Trophoblast cell (in vitro differentiated cells and primary cell): ENCODE data around the gene COL4A5.

Experiments
- DNase-seq, 2 donors: peaks; one replicate each; pipeline ENCODE4 v3.0.0-alpha.2; 2016
- H2AFZ ChIP-seq: 2 replicates; pipeline ENCODE4 v1.6.1; 2013; ENCODE audit warnings: low read length, moderate library complexity, mild to moderate bottlenecking; ENCODE audit not compliant: insufficient read depth, poor library complexity
- H2AK5ac ChIP-seq: 2 replicates; pipeline ENCODE4 v1.6.1; 2013; ENCODE audit warnings: mild to moderate bottlenecking, low read length
- H2BK120ac ChIP-seq: 2 replicates; pipeline ENCODE4 v1.6.1; 2013; ENCODE audit warnings: low read length, mild to moderate bottlenecking, moderate library complexity; ENCODE audit not compliant: insufficient read depth, poor library complexity
- H2BK12ac ChIP-seq: 2 replicates; pipeline ENCODE4 v1.6.1; 2013; ENCODE audit warnings: mild to moderate bottlenecking, low read length, moderate library complexity
- H2BK5ac ChIP-seq: 2 replicates; pipeline ENCODE4 v1.6.1; 2013; ENCODE audit warnings: low read length, low read depth, moderate library complexity, mild to moderate bottlenecking; ENCODE audit not compliant: poor library complexity
- H3K14ac ChIP-seq: 2 replicates; pipeline ENCODE4 v1.6.1; 2013; ENCODE audit warnings: mild to moderate bottlenecking, low read length
- H3K18ac ChIP-seq: 2 replicates; pipeline ENCODE4 v1.6.1; 2013; ENCODE audit warnings: mild to moderate bottlenecking, low read length
- H3K23ac ChIP-seq: 2 replicates; pipeline ENCODE4 v1.6.1; 2013; ENCODE audit warnings: low read length
- H3K27ac ChIP-seq: 2 replicates; pipeline ENCODE4 v1.5.1; 2013; ENCODE audit warnings: low read depth, mild to moderate bottlenecking, inconsistent platforms, low read length, moderate library complexity
- H3K27me3 ChIP-seq: 2 replicates; pipeline ENCODE4 v1.6.1; 2013; ENCODE audit warnings: inconsistent platforms, mild to moderate bottlenecking, low read length, moderate library complexity; ENCODE audit not compliant: insufficient read depth
- H3K36me3 ChIP-seq, 2 experiments: 1 replicate in 1 of 2; 2 replicates in 1 of 2; pipeline ENCODE4 v1.6.1; 2013; ENCODE audit warnings: low read length in 2 of 2, mild to moderate bottlenecking in 2 of 2, moderate library complexity in 1 of 2; ENCODE audit not compliant: insufficient read depth in 2 of 2, control insufficient read depth in 1 of 2
- H3K4ac ChIP-seq: 2 replicates; pipeline ENCODE4 v1.6.1; 2013; ENCODE audit warnings: low read depth, mild to moderate bottlenecking, low read length, moderate library complexity
- H3K4me1 ChIP-seq, 2 experiments: 1 replicate in 1 of 2; 2 replicates in 1 of 2; pipeline ENCODE4 v1.6.1; 2013; ENCODE audit warnings: low read length in 2 of 2, mild to moderate bottlenecking in 2 of 2, moderate library complexity in 1 of 2; ENCODE audit not compliant: insufficient read depth in 2 of 2, control insufficient read depth in 1 of 2
- H3K4me2 ChIP-seq: 2 replicates; pipeline ENCODE4 v1.6.1; 2013; ENCODE audit warnings: inconsistent platforms, mild to moderate bottlenecking, low read length, moderate library complexity
- H3K4me3 ChIP-seq: 2 replicates; pipeline ENCODE4 v1.5.1; 2013; ENCODE audit warnings: mild to moderate bottlenecking, low read depth, low read length, inconsistent platforms
- H3K79me1 ChIP-seq: one replicate; pipeline ENCODE4 v1.6.1; 2013; ENCODE audit warnings: low read length
- H3K79me2 ChIP-seq: 2 replicates; pipeline ENCODE4 v1.6.1; 2013; ENCODE audit warnings: low read length, mild to moderate bottlenecking; ENCODE audit not compliant: control insufficient read depth, insufficient read depth, poor library complexity
- H3K9ac ChIP-seq: 2 replicates; pipeline ENCODE4 v1.6.1; 2013; ENCODE audit warnings: mild to moderate bottlenecking, low read length
- H3K9me3 ChIP-seq: 2 replicates; pipeline ENCODE4 v1.6.1; 2013; ENCODE audit warnings: low read depth, mild to moderate bottlenecking, control low read depth, inconsistent platforms, low read length; ENCODE audit not compliant: insufficient read depth
- H4K12ac ChIP-seq: 2 replicates; pipeline ENCODE4 v1.6.1; 2013; ENCODE audit warnings: low read depth, mild to moderate bottlenecking, low read length, moderate library complexity
- H4K8ac ChIP-seq: 2 replicates; pipeline ENCODE4 v1.6.1; 2013; ENCODE audit warnings: low read depth, mild to moderate bottlenecking, low read length, moderate library complexity
- H4K91ac ChIP-seq: one replicate; pipeline ENCODE4 v1.6.1; 2013; ENCODE audit warnings: low read depth, mild to moderate bottlenecking, low read length, moderate library complexity
- WGBS: extraction: QIAGEN DNeasy Blood & Tissue Kit; methylation state at CpG from one replicate; pipeline ENCODE4 v1.1.7; 2013; ENCODE audit warnings: missing lambda C conversion rate; ENCODE audit not compliant: insufficient read length, insufficient coverage; ENCODE audit errors: extremely low coverage; 5-methylcytosine and 5-hydroxymethylcytosine counted together

COL4A5 gene

GRCh38 chrX:108584617-108585211, 145.1 kb downstream of the COL4A5 start:
- peak; percentile 17 to 58 for DNase-seq
- no peaks in the 10 kb centered on the region for H3K79me2 ChIP-seq
- H3K4me1 ChIP-seq, result no peaks in the 10 kb centered on the region
- H3K4me3 ChIP-seq, result no peak overlapping the region
- no peak overlapping the region for H4K91ac ChIP-seq
- no peak overlapping the region for H2BK5ac ChIP-seq
- no peak overlapping the region for H2AK5ac ChIP-seq
- H3K4me2 ChIP-seq, result no peak overlapping the region
- H3K23ac ChIP-seq, result no peak overlapping the region
- H3K27me3 ChIP-seq, result no peaks in the 10 kb centered on the region
- no peak overlapping the region for H3K27ac ChIP-seq
- no peak overlapping the region for H2BK12ac ChIP-seq
- H3K14ac ChIP-seq, result no peak overlapping the region
- no peak overlapping the region for H2AFZ ChIP-seq
- no CpG with 5 or more reads among the region's 2 CpGs for WGBS
- H3K79me1 ChIP-seq, result no peaks in the 10 kb centered on the region
- H3K9me3 ChIP-seq, result no peaks in the 10 kb centered on the region
- no peak overlapping the region for H4K12ac ChIP-seq
- H4K8ac ChIP-seq, result no peak overlapping the region
- H3K36me3 ChIP-seq, result peaks cover 0 to 3% of the 10 kb centered on the region in 2 experiments
- H3K9ac ChIP-seq, result no peak overlapping the region
- H3K4ac ChIP-seq, result no peak overlapping the region
- no peak overlapping the region for H3K18ac ChIP-seq
- H2BK120ac ChIP-seq, result no peak overlapping the region

DNA sequence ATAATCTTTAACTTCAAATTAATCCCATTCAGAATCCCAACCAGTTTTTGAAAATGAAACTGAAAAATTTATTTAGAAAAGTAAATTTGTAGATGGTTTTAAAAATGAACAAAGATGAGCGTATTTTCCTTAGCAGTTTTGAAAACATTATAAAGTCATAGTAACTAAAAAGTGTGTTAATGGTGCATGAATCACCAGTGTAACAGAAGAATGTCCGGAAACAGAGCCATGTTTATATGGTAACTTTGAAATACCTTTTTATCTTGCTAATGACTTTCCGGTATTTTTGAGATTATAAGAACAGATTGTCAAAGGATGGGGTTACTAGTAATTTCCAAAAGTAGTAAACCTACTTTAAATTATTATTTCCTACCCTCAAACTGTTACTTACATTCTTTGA, 150.9 kb downstream of the COL4A5 start:
- no peak overlapping the region for H3K14ac ChIP-seq
- no peak overlapping the region for H4K8ac ChIP-seq
- no peaks in the 10 kb centered on the region for H3K9me3 ChIP-seq
- H2BK5ac ChIP-seq, result no peak overlapping the region
- no peak overlapping the region for H4K12ac ChIP-seq
- no peak overlapping the region for H3K4ac ChIP-seq
- H4K91ac ChIP-seq, result no peak overlapping the region
- no peaks in the 10 kb centered on the region for H3K27me3 ChIP-seq
- H3K36me3 ChIP-seq, result peaks cover 2 to 3% of the 10 kb centered on the region in 2 experiments
- no CpG with 5 or more reads among the region's 3 CpGs for WGBS
- no peak overlapping the region for H3K18ac ChIP-seq
- no peak overlapping the region for H2BK120ac ChIP-seq
- H3K79me1 ChIP-seq, result no peaks in the 10 kb centered on the region
- H2BK12ac ChIP-seq, result no peak overlapping the region
- no peak overlapping the region for H3K4me3 ChIP-seq
- no peaks in the 10 kb centered on the region for H3K79me2 ChIP-seq
- H3K4me1 ChIP-seq, result no peaks in the 10 kb centered on the region
- no peak overlapping the region for H3K27ac ChIP-seq
- H2AFZ ChIP-seq, result no peak overlapping the region
- no peak overlapping the region for H3K9ac ChIP-seq
- H2AK5ac ChIP-seq, result no peak overlapping the region
- no peak overlapping the region for H3K23ac ChIP-seq
- peak; percentile 1 to 61 for DNase-seq
- no peak overlapping the region for H3K4me2 ChIP-seq

DNA sequence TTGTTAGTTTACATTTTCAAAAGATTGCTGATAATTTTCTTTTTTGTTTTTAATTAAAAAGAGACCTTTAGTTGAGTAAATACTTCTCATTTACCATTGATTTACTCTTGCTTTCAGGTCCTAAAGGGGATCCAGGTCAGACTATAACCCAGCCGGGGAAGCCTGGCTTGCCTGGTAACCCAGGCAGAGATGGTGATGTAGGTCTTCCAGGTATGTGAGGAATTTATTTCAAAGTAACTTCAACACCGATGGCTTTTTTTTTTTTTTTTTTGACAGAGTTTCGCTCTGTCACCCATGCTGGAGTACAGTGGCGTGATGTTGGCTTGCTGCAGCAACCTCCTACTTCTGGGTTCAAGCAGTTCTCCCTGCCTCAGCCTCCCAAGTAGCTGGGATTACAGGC, 161.6 kb downstream of the COL4A5 start:
- WGBS, result no CpG with 5 or more reads among the region's 4 CpGs
- H4K8ac ChIP-seq, result no peak overlapping the region
- H3K18ac ChIP-seq, result no peak overlapping the region
- no peak overlapping the region for H3K23ac ChIP-seq
- peaks cover 2 to 3% of the 10 kb centered on the region in 2 experiments for H3K36me3 ChIP-seq
- H3K9ac ChIP-seq, result no peak overlapping the region
- no peak overlapping the region for H2BK12ac ChIP-seq
- no peaks in the 10 kb centered on the region for H3K9me3 ChIP-seq
- H3K27me3 ChIP-seq, result no peaks in the 10 kb centered on the region
- no peak overlapping the region for H3K27ac ChIP-seq
- H3K79me2 ChIP-seq, result no peaks in the 10 kb centered on the region
- no peak overlapping the region for H2AFZ ChIP-seq
- H2AK5ac ChIP-seq, result no peak overlapping the region
- H3K4ac ChIP-seq, result no peak overlapping the region
- H3K79me1 ChIP-seq, result no peaks in the 10 kb centered on the region
- DNase-seq, result peak; percentile 7 to 54
- H2BK120ac ChIP-seq, result no peak overlapping the region
- no peaks in the 10 kb centered on the region for H3K4me1 ChIP-seq
- no peak overlapping the region for H3K4me2 ChIP-seq
- H4K91ac ChIP-seq, result no peak overlapping the region
- H3K14ac ChIP-seq, result no peak overlapping the region
- no peak overlapping the region for H3K4me3 ChIP-seq
- H4K12ac ChIP-seq, result no peak overlapping the region
- no peak overlapping the region for H2BK5ac ChIP-seq

DNA sequence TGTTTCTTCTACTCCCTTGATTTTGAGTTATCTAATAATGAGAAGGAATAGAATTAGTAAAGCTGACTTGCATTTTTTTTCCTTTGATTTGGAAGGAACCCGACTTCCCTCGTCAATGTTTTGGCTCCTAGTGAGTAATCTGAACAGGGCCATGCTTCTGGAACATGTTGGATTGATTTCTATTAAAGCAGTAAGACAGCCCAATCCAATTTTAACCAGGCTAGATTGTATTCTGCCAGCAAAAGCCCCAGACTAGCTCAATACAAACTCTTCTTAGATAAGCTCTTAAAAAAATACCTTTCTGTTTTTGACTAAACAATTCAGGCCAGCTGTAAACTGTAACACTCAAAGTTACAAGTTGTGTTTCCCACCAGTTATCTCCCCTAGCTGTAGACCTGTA, 170.5 kb downstream of the COL4A5 start:
- no peak overlapping the region for H2BK120ac ChIP-seq
- H2AK5ac ChIP-seq, result no peak overlapping the region
- no peak overlapping the region for H2BK12ac ChIP-seq
- no peak overlapping the region for H4K91ac ChIP-seq
- H3K18ac ChIP-seq, result no peak overlapping the region
- DNase-seq, result no peak
- peaks cover 2 to 4% of the 10 kb centered on the region in 2 experiments for H3K36me3 ChIP-seq
- H3K23ac ChIP-seq, result no peak overlapping the region
- no peak overlapping the region for H2AFZ ChIP-seq
- no peak overlapping the region for H3K4me2 ChIP-seq
- H3K4me1 ChIP-seq, result no peaks in the 10 kb centered on the region
- H3K27me3 ChIP-seq, result no peaks in the 10 kb centered on the region
- no peaks in the 10 kb centered on the region for H3K79me1 ChIP-seq
- no peak overlapping the region for H2BK5ac ChIP-seq
- H3K27ac ChIP-seq, result no peak overlapping the region
- H3K4me3 ChIP-seq, result no peak overlapping the region
- no peak overlapping the region for H3K4ac ChIP-seq
- no peak overlapping the region for H3K14ac ChIP-seq
- H3K9me3 ChIP-seq, result no peaks in the 10 kb centered on the region
- H3K79me2 ChIP-seq, result no peaks in the 10 kb centered on the region
- WGBS, result no CpG with 5 or more reads among the region's 2 CpGs
- H4K8ac ChIP-seq, result no peak overlapping the region
- no peak overlapping the region for H3K9ac ChIP-seq
- H4K12ac ChIP-seq, result no peak overlapping the region
